ENCODE results near the gene C19orf47. TPM values are rescaled to one million over a fixed set of nuclear protein-coding genes. Genes with fewer than 3 reads are reported as not detected.

The C19orf47 gene
- total RNA-seq, 3 donors from 2014 or later (not counting 1 experiment from before 2014, with no cell fraction given) = 15.2 to 20.2 (median 16.1) TPM

DNA sequence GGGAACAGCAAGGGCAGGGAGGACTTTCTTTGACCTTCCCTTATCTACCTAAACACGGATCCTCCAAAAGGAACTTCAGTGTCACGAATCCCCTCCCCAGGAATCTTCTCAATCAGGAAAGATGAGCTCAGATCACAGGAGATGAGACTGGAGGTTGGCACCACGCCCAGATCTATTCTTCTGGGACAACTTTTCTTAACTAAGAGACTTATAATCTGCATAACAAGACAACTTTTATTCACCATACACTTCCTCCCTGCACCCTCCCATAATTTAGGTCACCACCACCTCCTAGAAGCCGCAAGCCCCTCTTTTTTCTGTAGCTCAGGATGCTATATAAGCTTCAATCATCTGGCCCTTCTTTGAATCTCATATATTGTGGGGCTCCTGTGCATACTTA, 43.9 kb downstream of the C19orf47 start:
- DNase-seq (no peak), ATAC-seq (no peak)
- H3K27me3 ChIP-seq (ENCODE audit: control insufficient read depth, insufficient read depth, low read length) = no peaks in the 10 kb centered on the region
- Mint-ChIP-seq H3K9me3 (no peaks in the 10 kb centered on the region), H3K27ac (no peak overlapping the region), H3K4me1 (peaks cover 5% of the 10 kb centered on the region in 2 donors), H3K4me3 (no peak overlapping the region), H3K36me3 (no peaks in the 10 kb centered on the region), H3K27me3 (ENCODE audit: low read depth in 2 of 2) (no peaks in the 10 kb centered on the region)
- no peaks in the 10 kb centered on the region for H3K36me3 ChIP-seq (ENCODE audit: control insufficient read depth, insufficient read depth, low read length)
- intact Hi-C loops (cut with micrococcal nuclease) = no loop called here
- no peak for TF ChIP-seq CTCF (IDR thresholded peaks at IDR 0.05)
- H3K9me3 ChIP-seq (ENCODE audit: control insufficient read depth, insufficient read depth, low read length) = no peaks in the 10 kb centered on the region
- H3K27ac ChIP-seq (ENCODE audit: low read length) = no peak overlapping the region
- 79% methylated on average over 4 of the region's 4 CpGs for WGBS (ENCODE audit: insufficient coverage)
- no peak overlapping the region for H3K4me3 ChIP-seq (ENCODE audit: low read length)
- H3K4me1 ChIP-seq (ENCODE audit: control insufficient read depth, insufficient read depth, low read length) = no peaks in the 10 kb centered on the region

GRCh38 chr19:40303765-40304164, 44.4 kb downstream of the C19orf47 start:
- H3K27ac ChIP-seq (ENCODE audit: low read length) = no peak overlapping the region
- no peak overlapping the region for H3K4me3 ChIP-seq (ENCODE audit: low read length)
- intact Hi-C loops (cut with micrococcal nuclease) = no loop called here
- no peaks in the 10 kb centered on the region for H3K4me1 ChIP-seq (ENCODE audit: control insufficient read depth, insufficient read depth, low read length)
- no peaks in the 10 kb centered on the region for H3K9me3 ChIP-seq (ENCODE audit: control insufficient read depth, insufficient read depth, low read length)
- H3K27me3 ChIP-seq (ENCODE audit: control insufficient read depth, insufficient read depth, low read length) = no peaks in the 10 kb centered on the region
- no peak for TF ChIP-seq CTCF (IDR thresholded peaks at IDR 0.05)
- Mint-ChIP-seq H3K36me3 (no peaks in the 10 kb centered on the region), H3K4me1 (peaks cover 5% of the 10 kb centered on the region in 2 donors), H3K27ac (no peak overlapping the region), H3K9me3 (no peaks in the 10 kb centered on the region), H3K4me3 (no peak overlapping the region), H3K27me3 (ENCODE audit: low read depth in 2 of 2) (no peaks in the 10 kb centered on the region)
- DNase-seq = no peak
- 92% methylated on average over 2 of the region's 2 CpGs for WGBS (ENCODE audit: insufficient coverage)
- ATAC-seq = no peak
- H3K36me3 ChIP-seq (ENCODE audit: control insufficient read depth, insufficient read depth, low read length) = no peaks in the 10 kb centered on the region

DNA sequence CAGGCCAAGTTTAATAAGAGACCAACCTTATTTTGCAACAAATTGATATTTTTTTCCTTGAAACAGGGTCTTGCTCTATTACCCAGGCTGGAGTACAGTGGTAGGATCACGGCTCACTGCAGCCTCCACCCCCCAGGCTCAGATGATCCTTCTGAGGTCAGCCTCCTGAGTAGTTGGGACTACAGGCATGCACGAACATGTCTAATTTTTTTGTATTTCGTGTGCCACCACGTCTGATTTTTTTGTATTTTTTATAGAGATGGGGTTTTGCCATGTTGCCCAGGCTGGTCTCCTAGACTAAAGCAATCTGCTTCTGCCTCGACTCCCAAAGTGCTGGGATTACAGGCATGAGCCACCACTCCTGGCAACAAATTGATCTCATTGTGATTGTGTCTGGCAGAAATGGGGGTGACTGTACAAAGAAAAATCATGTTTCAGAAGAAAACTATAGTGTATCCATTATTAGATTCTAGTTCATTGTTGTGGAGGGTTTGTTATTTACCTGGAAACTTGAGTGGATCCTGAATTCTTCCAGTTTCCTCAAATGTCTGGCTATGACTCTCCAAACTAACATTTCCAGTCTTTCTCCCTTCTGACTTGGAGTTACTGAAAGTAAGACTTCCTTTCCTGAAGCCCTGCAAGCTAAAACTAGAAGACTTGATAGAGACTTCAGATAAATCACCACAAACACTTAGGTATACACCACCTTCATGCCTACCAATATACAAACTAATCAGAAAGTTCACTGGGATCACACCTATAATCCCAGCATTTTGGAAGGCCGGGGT, 45.8 kb downstream of the C19orf47 start:
- no peak overlapping the region for H3K4me3 ChIP-seq (ENCODE audit: low read length)
- H3K9me3 ChIP-seq (ENCODE audit: control insufficient read depth, insufficient read depth, low read length) = no peaks in the 10 kb centered on the region
- WGBS (ENCODE audit: insufficient coverage) = 91% methylated on average over 6 of the region's 6 CpGs
- ATAC-seq (no peak), DNase-seq (no peak)
- Mint-ChIP-seq H3K4me1 (peaks cover 5% of the 10 kb centered on the region in 2 donors), H3K27ac (no peak overlapping the region), H3K36me3 (no peaks in the 10 kb centered on the region), H3K27me3 (ENCODE audit: low read depth in 2 of 2) (no peaks in the 10 kb centered on the region), H3K4me3 (no peak overlapping the region), H3K9me3 (no peaks in the 10 kb centered on the region)
- intact Hi-C loops (cut with micrococcal nuclease) = no loop called here
- H3K4me1 ChIP-seq (ENCODE audit: control insufficient read depth, insufficient read depth, low read length) = no peaks in the 10 kb centered on the region
- no peaks in the 10 kb centered on the region for H3K27me3 ChIP-seq (ENCODE audit: control insufficient read depth, insufficient read depth, low read length)
- H3K36me3 ChIP-seq (ENCODE audit: control insufficient read depth, insufficient read depth, low read length) = no peaks in the 10 kb centered on the region
- H3K27ac ChIP-seq (ENCODE audit: low read length) = no peak overlapping the region
- TF ChIP-seq CTCF (IDR thresholded peaks at IDR 0.05) = no peak

GRCh38 chr19:40300668-40301067, 47.5 kb downstream of the C19orf47 start:
- H3K4me3 ChIP-seq (ENCODE audit: low read length) = no peak overlapping the region
- H3K27ac ChIP-seq (ENCODE audit: low read length) = no peak overlapping the region
- no peaks in the 10 kb centered on the region for H3K9me3 ChIP-seq (ENCODE audit: control insufficient read depth, insufficient read depth, low read length)
- no peaks in the 10 kb centered on the region for H3K27me3 Mint-ChIP-seq (ENCODE audit: low read depth in 2 of 2)
- no peaks in the 10 kb centered on the region for H3K36me3 Mint-ChIP-seq
- WGBS (ENCODE audit: insufficient coverage) = 84% methylated on average over 3 of the region's 4 CpGs
- no peaks in the 10 kb centered on the region for H3K27me3 ChIP-seq (ENCODE audit: control insufficient read depth, insufficient read depth, low read length)
- no peaks in the 10 kb centered on the region for H3K36me3 ChIP-seq (ENCODE audit: control insufficient read depth, insufficient read depth, low read length)
- H3K4me3 Mint-ChIP-seq = no peak overlapping the region
- ATAC-seq (no peak), DNase-seq (no peak)
- H3K9me3 Mint-ChIP-seq = no peaks in the 10 kb centered on the region
- no peak for TF ChIP-seq CTCF (IDR thresholded peaks at IDR 0.05)
- peaks cover 5% of the 10 kb centered on the region in 2 donors for H3K4me1 Mint-ChIP-seq
- no peak overlapping the region for H3K27ac Mint-ChIP-seq
- intact Hi-C loops (cut with micrococcal nuclease) = no loop called here
- H3K4me1 ChIP-seq (ENCODE audit: control insufficient read depth, insufficient read depth, low read length) = no peaks in the 10 kb centered on the region
